ENCODE data around the gene VSIG8.

The VSIG8 gene

GRCh38 chr1:159882527-159882862, 20.0 kb upstream of the VSIG8 start:
- ATAC-seq: peak; percentile 6; the same call in 1 of the 3 replicates
- TF ChIP-seq ZNF565 (CRISPR knock-in tag; conservative IDR thresholded peaks at IDR 0.05; ENCODE audit: low read depth) (no peak), BACH2 (CRISPR knock-in tag; IDR thresholded peaks at IDR 0.05; ENCODE audit: borderline replicate concordance) (no peak), ISL1 (CRISPR knock-in tag; IDR thresholded peaks at IDR 0.05) (no peak), ESRRG (CRISPR knock-in tag; IDR thresholded peaks at IDR 0.05) (no peak), PPARA (CRISPR knock-in tag; IDR thresholded peaks at IDR 0.05; ENCODE audit: borderline replicate concordance) (no peak), TOX (CRISPR knock-in tag; IDR thresholded peaks at IDR 0.05; ENCODE audit: borderline replicate concordance) (no peak), OSR1 (CRISPR knock-in tag; IDR thresholded peaks at IDR 0.05) (no peak)
- TF ChIP-seq, protein P1, sequence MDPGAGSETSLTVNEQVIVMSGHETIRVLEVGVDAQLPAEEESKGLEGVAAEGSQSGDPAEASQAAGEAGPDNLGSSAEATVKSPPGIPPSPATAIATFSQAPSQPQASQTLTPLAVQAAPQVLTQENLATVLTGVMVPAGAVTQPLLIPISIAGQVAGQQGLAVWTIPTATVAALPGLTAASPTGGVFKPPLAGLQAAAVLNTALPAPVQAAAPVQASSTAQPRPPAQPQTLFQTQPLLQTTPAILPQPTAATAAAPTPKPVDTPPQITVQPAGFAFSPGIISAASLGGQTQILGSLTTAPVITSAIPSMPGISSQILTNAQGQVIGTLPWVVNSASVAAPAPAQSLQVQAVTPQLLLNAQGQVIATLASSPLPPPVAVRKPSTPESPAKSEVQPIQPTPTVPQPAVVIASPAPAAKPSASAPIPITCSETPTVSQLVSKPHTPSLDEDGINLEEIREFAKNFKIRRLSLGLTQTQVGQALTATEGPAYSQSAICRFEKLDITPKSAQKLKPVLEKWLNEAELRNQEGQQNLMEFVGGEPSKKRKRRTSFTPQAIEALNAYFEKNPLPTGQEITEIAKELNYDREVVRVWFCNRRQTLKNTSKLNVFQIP (CRISPR knock-in tag; IDR thresholded peaks at IDR 0.05; ENCODE audit: borderline replicate concordance, low read depth): no peak

- TF ChIP-seq TOX (CRISPR knock-in tag; IDR thresholded peaks at IDR 0.05; ENCODE audit: borderline replicate concordance) (peak; percentile 28; the same call in 1 of the 2 replicates), ARNTL (CRISPR knock-in tag; IDR thresholded peaks at IDR 0.05; ENCODE audit: borderline replicate concordance, low read depth) (no peak)
- peak; percentile 97 for ATAC-seq
These were observed 19.4 kb upstream of the VSIG8 start for GRCh38 chr1:159881622-159882526.

DNA sequence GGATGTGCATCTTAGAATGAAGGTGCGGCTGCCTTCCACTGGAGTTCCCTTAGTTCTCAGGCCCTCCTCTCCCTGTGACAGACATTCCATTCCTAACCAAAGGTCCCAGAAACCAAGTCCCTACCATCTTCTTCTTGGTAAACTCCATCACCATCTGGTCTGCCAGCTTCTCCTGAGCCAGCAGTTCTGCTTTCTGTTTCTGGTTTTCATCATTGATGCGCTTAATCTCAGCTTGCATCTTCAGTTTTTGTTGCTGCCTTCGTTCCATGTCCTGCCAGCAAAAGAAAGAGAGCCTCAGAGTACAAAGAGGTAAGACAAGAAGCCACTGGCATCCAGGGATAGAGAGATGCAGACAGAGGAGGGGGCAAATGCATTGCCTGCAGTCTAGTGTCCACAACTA, 18.0 kb upstream of the VSIG8 start:
- no peak for ATAC-seq
- TF ChIP-seq, protein P2, sequence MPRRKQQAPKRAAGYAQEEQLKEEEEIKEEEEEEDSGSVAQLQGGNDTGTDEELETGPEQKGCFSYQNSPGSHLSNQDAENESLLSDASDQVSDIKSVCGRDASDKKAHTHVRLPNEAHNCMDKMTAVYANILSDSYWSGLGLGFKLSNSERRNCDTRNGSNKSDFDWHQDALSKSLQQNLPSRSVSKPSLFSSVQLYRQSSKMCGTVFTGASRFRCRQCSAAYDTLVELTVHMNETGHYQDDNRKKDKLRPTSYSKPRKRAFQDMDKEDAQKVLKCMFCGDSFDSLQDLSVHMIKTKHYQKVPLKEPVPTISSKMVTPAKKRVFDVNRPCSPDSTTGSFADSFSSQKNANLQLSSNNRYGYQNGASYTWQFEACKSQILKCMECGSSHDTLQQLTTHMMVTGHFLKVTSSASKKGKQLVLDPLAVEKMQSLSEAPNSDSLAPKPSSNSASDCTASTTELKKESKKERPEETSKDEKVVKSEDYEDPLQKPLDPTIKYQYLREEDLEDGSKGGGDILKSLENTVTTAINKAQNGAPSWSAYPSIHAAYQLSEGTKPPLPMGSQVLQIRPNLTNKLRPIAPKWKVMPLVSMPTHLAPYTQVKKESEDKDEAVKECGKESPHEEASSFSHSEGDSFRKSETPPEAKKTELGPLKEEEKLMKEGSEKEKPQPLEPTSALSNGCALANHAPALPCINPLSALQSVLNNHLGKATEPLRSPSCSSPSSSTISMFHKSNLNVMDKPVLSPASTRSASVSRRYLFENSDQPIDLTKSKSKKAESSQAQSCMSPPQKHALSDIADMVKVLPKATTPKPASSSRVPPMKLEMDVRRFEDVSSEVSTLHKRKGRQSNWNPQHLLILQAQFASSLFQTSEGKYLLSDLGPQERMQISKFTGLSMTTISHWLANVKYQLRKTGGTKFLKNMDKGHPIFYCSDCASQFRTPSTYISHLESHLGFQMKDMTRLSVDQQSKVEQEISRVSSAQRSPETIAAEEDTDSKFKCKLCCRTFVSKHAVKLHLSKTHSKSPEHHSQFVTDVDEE (CRISPR knock-in tag; IDR thresholded peaks at IDR 0.05): no peak
- no peak for TF ChIP-seq ZNF8 (CRISPR knock-in tag; IDR thresholded peaks at IDR 0.05)
- no peak for TF ChIP-seq CREB5 (CRISPR knock-in tag; IDR thresholded peaks at IDR 0.05; ENCODE audit: low read depth)
- no peak for TF ChIP-seq CSDC2 (CRISPR knock-in tag; IDR thresholded peaks at IDR 0.05)
- no peak for TF ChIP-seq ESRRG (CRISPR knock-in tag; IDR thresholded peaks at IDR 0.05)
- TF ChIP-seq BACH2 (CRISPR knock-in tag; IDR thresholded peaks at IDR 0.05; ENCODE audit: borderline replicate concordance): no peak
- no peak for TF ChIP-seq ZFP30 (CRISPR knock-in tag; IDR thresholded peaks at IDR 0.05)

DNA sequence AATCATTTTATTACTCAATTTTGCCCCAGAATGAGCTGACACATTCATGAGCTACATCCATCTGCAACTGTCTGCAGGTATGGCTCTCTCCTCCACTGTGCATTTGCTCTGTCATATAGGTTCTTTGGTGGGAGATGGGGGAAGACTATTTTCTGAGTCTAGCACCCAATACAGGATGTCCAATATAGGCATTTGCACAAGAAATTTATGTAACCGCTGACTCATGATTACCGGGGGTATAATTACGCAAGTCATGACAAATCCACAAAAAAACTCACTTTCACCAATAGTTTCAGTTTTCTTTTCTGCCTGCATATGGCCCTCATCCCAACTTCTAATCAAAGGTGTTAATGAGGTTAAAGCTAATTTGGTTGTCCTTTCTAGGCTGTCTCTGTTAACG, 17.5 kb upstream of the VSIG8 start:
- no peak for ATAC-seq
- TF ChIP-seq SNAI2 (CRISPR knock-in tag; IDR thresholded peaks at IDR 0.05): no peak
- no peak for TF ChIP-seq ZFP3 (CRISPR knock-in tag; IDR thresholded peaks at IDR 0.05)
- TF ChIP-seq, protein P1 (CRISPR knock-in tag; IDR thresholded peaks at IDR 0.05; ENCODE audit: borderline replicate concordance, low read depth): no peak
- no peak for TF ChIP-seq GLIS3 (CRISPR knock-in tag; IDR thresholded peaks at IDR 0.05)
- TF ChIP-seq TCF4 (CRISPR knock-in tag; IDR thresholded peaks at IDR 0.05; ENCODE audit: borderline replicate concordance): no peak
- TF ChIP-seq PPARA (CRISPR knock-in tag; IDR thresholded peaks at IDR 0.05; ENCODE audit: borderline replicate concordance): no peak
- TF ChIP-seq, protein P3, sequence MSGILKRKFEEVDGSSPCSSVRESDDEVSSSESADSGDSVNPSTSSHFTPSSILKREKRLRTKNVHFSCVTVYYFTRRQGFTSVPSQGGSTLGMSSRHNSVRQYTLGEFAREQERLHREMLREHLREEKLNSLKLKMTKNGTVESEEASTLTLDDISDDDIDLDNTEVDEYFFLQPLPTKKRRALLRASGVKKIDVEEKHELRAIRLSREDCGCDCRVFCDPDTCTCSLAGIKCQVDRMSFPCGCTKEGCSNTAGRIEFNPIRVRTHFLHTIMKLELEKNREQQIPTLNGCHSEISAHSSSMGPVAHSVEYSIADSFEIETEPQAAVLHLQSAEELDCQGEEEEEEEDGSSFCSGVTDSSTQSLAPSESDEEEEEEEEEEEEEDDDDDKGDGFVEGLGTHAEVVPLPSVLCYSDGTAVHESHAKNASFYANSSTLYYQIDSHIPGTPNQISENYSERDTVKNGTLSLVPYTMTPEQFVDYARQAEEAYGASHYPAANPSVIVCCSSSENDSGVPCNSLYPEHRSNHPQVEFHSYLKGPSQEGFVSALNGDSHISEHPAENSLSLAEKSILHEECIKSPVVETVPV (CRISPR knock-in tag; IDR thresholded peaks at IDR 0.05): no peak
- TF ChIP-seq BACH2 (CRISPR knock-in tag; IDR thresholded peaks at IDR 0.05; ENCODE audit: borderline replicate concordance): no peak
- no peak for TF ChIP-seq ARNTL (CRISPR knock-in tag; IDR thresholded peaks at IDR 0.05; ENCODE audit: borderline replicate concordance, low read depth)
- TF ChIP-seq, protein P4, sequence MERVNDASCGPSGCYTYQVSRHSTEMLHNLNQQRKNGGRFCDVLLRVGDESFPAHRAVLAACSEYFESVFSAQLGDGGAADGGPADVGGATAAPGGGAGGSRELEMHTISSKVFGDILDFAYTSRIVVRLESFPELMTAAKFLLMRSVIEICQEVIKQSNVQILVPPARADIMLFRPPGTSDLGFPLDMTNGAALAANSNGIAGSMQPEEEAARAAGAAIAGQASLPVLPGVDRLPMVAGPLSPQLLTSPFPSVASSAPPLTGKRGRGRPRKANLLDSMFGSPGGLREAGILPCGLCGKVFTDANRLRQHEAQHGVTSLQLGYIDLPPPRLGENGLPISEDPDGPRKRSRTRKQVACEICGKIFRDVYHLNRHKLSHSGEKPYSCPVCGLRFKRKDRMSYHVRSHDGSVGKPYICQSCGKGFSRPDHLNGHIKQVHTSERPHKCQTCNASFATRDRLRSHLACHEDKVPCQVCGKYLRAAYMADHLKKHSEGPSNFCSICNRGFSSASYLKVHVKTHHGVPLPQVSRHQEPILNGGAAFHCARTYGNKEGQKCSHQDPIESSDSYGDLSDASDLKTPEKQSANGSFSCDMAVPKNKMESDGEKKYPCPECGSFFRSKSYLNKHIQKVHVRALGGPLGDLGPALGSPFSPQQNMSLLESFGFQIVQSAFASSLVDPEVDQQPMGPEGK (CRISPR knock-in tag; IDR thresholded peaks at IDR 0.05; ENCODE audit: borderline replicate concordance): no peak
- TF ChIP-seq ZNF565 (CRISPR knock-in tag; conservative IDR thresholded peaks at IDR 0.05; ENCODE audit: low read depth): no peak
- TF ChIP-seq ZFP30 (CRISPR knock-in tag; IDR thresholded peaks at IDR 0.05): no peak
- TF ChIP-seq ZNF8 (CRISPR knock-in tag; IDR thresholded peaks at IDR 0.05): no peak
- no peak for TF ChIP-seq ISL1 (CRISPR knock-in tag; IDR thresholded peaks at IDR 0.05)

All from SK-N-SH treated with all-trans-retinoic acid at 6 μM for 48 hours (cell line).